Smooth muscle cell (in vitro differentiated cells): Measurements from ENCODE around the gene TSLP. TPM values are rescaled to one million over a fixed set of nuclear protein-coding genes. Genes with fewer than 3 reads are reported as not detected.

Source experiments
- DNase-seq: peaks from one replicate; lab custom pipeline; 2025; ENCODE audit not compliant: unreplicated experiment; lab: John Stamatoyannopoulos, UW
- H2AFZ ChIP-seq: fragments of 200-600 bp; sonication (generic); 2 replicates; pipeline ENCODE4 v1.6.0; 2016; ENCODE audit warnings: antibody characterized with exemption, low read depth, mild to moderate bottlenecking
- H3F3A ChIP-seq: fragments of 200-600 bp; sonication (generic); 2 replicates; pipeline ENCODE4 v1.6.0; 2017; ENCODE audit warnings: antibody characterized with exemption, low read depth
- H3K27ac ChIP-seq: fragments of 200-600 bp; sonication (generic); 2 replicates; pipeline ENCODE4 v1.5.1; 2016; ENCODE audit warnings: low read depth, mild to moderate bottlenecking
- H3K27me3 ChIP-seq: fragments of 200-600 bp; sonication (generic); 2 replicates; pipeline ENCODE4 v1.6.1; 2016; ENCODE audit warnings: low read depth, mild to moderate bottlenecking
- H3K36me3 ChIP-seq: fragments of 200-600 bp; sonication (generic); 2 replicates; pipeline ENCODE4 v1.5.1; 2016; ENCODE audit warnings: low read depth
- H3K4me1 ChIP-seq: fragments of 200-600 bp; sonication (generic); 2 replicates; pipeline ENCODE4 v1.5.1; 2016; ENCODE audit warnings: low read depth
- H3K4me2 ChIP-seq: fragments of 200-600 bp; sonication (generic); 2 replicates; pipeline ENCODE4 v1.6.0; 2016; ENCODE audit warnings: mild to moderate bottlenecking
- H3K4me3 ChIP-seq: fragments of 200-600 bp; sonication (generic); 2 replicates; pipeline ENCODE4 v1.5.1; 2016; ENCODE audit warnings: mild to moderate bottlenecking
- H3K79me2 ChIP-seq: fragments of 200-600 bp; sonication (generic); 2 replicates; pipeline ENCODE4 v1.6.0; 2016; ENCODE audit warnings: low read depth, mild to moderate bottlenecking
- H3K9ac ChIP-seq: fragments of 200-600 bp; sonication (generic); 2 replicates; pipeline ENCODE4 v1.6.0; 2016; ENCODE audit warnings: low read depth
- H3K9me3 ChIP-seq: fragments of 200-600 bp; sonication (generic); replicated peaks from 2 replicates; pipeline ENCODE4 v1.5.1; 2016; ENCODE audit warnings: low read depth
- H4K20me1 ChIP-seq: fragments of 200-600 bp; sonication (generic); 2 replicates; pipeline ENCODE4 v1.6.0; 2016; ENCODE audit warnings: low read depth
- CTCF ChIP-seq: fragments of 200-600 bp; sonication (generic); IDR thresholded peaks from 2 replicates; pipeline ENCODE4 v1.5.1; 2017; ENCODE audit warnings: borderline replicate concordance, mild to moderate bottlenecking, antibody characterized with exemption; ENCODE audit not compliant: insufficient read depth, poor library complexity, severe bottlenecking
- WGBS: methylation state at CpG from one replicate; pipeline ENCODE4 v1.1.7; 2016; ENCODE audit warnings: low lambda C conversion rate; 5-methylcytosine and 5-hydroxymethylcytosine counted together
- polyA plus RNA-seq: library from polyadenylated mRNA; unstranded; fragments of >200 nt; fragmentation: Nextera tagmentation; extraction: Ambion mirVana; gene quantifications from 2 replicates; pipeline ENCODE4 v1.2.1, GENCODE V29; 2016
- total RNA-seq: library from RNA; depleted of rRNA; stranded (reverse); fragments of >200 nt; gene quantifications from 2 replicates; pipeline ENCODE4 v1.2.3, GENCODE V29; 2014

The TSLP gene
- total RNA-seq (1.4 and 1.8 TPM in 2 replicates), polyA plus RNA-seq (1.2 and 3.0 TPM in 2 replicates)

GRCh38 chr5:111071413-111071812, at the start of gene TSLP:
Gene TSLP, plus strand, starts transcription at chr5:111071713. Its CDS starts 178 bp downstream, at chr5:111071891.
- no peaks in the 10 kb centered on the region for H3K9me3 ChIP-seq
- H3K36me3 ChIP-seq = no peaks in the 10 kb centered on the region
- no peak within 1 kb of the TSS for H3K27ac ChIP-seq
- H2AFZ ChIP-seq = peak within 1 kb of the TSS; percentile 84
- no peaks in the 10 kb centered on the region for H4K20me1 ChIP-seq
- H3F3A ChIP-seq = peaks cover 4% of the 10 kb centered on the region
- peaks cover 7% of the 10 kb centered on the region for H3K4me1 ChIP-seq
- no peak for DNase-seq
- H3K9ac ChIP-seq = no peak within 1 kb of the TSS
- no peak for TF ChIP-seq CTCF
- peak within 1 kb of the TSS; percentile 89 for H3K4me2 ChIP-seq
- peak within 1 kb of the TSS; percentile 44 for H3K4me3 ChIP-seq
- WGBS = 69% methylated on average over 4 of the region's 4 CpGs
- H3K27me3 ChIP-seq = peaks cover 75% of the 10 kb centered on the region
- H3K79me2 ChIP-seq = no peaks in the 10 kb centered on the region

GRCh38 chr5:111022301-111022700, 49.2 kb upstream of the TSLP start:
- Histone ChIP-seq H3K9ac (no peak overlapping the region), H3K4me3 (no peak overlapping the region), H4K20me1 (no peaks in the 10 kb centered on the region), H3K36me3 (no peaks in the 10 kb centered on the region), H3F3A (no peaks in the 10 kb centered on the region), H3K79me2 (no peaks in the 10 kb centered on the region), H3K27me3 (no peaks in the 10 kb centered on the region), H3K27ac (no peak overlapping the region), H3K4me1 (no peaks in the 10 kb centered on the region), H3K9me3 (no peaks in the 10 kb centered on the region), H3K4me2 (no peak overlapping the region), H2AFZ (no peak overlapping the region)
- WGBS = 85% methylated on average over 5 of the region's 5 CpGs
- DNase-seq = no peak
- no peak for TF ChIP-seq CTCF

- no peak for DNase-seq
- no peaks in the 10 kb centered on the region for H3K27me3 ChIP-seq
- 75% methylated on average over 2 of the region's 2 CpGs for WGBS
These were observed 42.6 kb upstream of the TSLP start for GRCh38 chr5:111028865-111029264.

More at GRCh38 chr5:111028865-111029264, 42.6 kb upstream of the TSLP start:
- Histone ChIP-seq H3K27ac (no peak overlapping the region), H3K9ac (no peak overlapping the region), H4K20me1 (no peaks in the 10 kb centered on the region), H3K4me1 (no peaks in the 10 kb centered on the region), H3K4me3 (no peak overlapping the region), H3K79me2 (no peaks in the 10 kb centered on the region), H3K4me2 (no peak overlapping the region), H3K9me3 (no peaks in the 10 kb centered on the region), H2AFZ (no peak overlapping the region), H3K36me3 (no peaks in the 10 kb centered on the region), H3F3A (no peaks in the 10 kb centered on the region)
- no peak for TF ChIP-seq CTCF
